H1 (cell line): ENCODE data around the gene SOX15. TPM values are rescaled to one million over a fixed set of nuclear protein-coding genes. Genes with fewer than 3 reads are reported as not detected.

Experiments used
- CTCF ChIA-PET: fragments of 300-600 bp; sonication (Branson Sonifier 250); formaldehyde crosslinking; loops from one replicate; lab custom pipeline; 2021; ENCODE audit not compliant: partially characterized antibody; lab: Charles Lee
- POLR2A ChIA-PET: fragments of 300-600 bp; sonication (Branson Sonifier 250); formaldehyde crosslinking; loops from one replicate; lab custom pipeline; 2021; ENCODE audit warnings: inconsistent platforms; ENCODE audit not compliant: partially characterized antibody; lab: Charles Lee
- DNase-seq, 2 experiments: peaks; one replicate each; pipeline versions ENCODE4 v3.0.0 to v3.0.0-alpha.2; 2010 to 2022; ENCODE audit warnings: low spot score in 2 of 2, low read depth in 1 of 2, mixed read lengths in 1 of 2
- FAIRE-seq: peaks from 2 replicates; lab custom pipeline; 2011; peaks lifted over from hg19 to GRCh38; lab: Jason Lieb, UNC
- H2AFZ ChIP-seq: 2 replicates; pipeline ENCODE4 v1.8.1; 2012; ENCODE audit warnings: low read length, inconsistent platforms
- H2AK5ac ChIP-seq: 2 replicates; pipeline ENCODE4 v1.6.1; 2013; ENCODE audit warnings: low read depth, low read length
- H2BK120ac ChIP-seq: replicated peaks from 2 replicates; pipeline ENCODE3; 2013; ENCODE audit warnings: low read depth, low read length, inconsistent platforms
- H2BK12ac ChIP-seq: 2 replicates; pipeline ENCODE4 v1.6.1; 2013; ENCODE audit warnings: low read depth, low read length
- H2BK15ac ChIP-seq: 2 replicates; pipeline ENCODE4 v1.6.1; 2013; ENCODE audit warnings: low read length
- H2BK20ac ChIP-seq: 2 replicates; pipeline ENCODE4 v1.6.1; 2013; ENCODE audit warnings: low read length
- H2BK5ac ChIP-seq: 2 replicates; pipeline ENCODE4 v1.6.1; 2013; ENCODE audit warnings: low read depth, low read length
- H3K14ac ChIP-seq: 2 replicates; pipeline ENCODE4 v1.6.1; 2013; ENCODE audit warnings: inconsistent platforms; ENCODE audit not compliant: insufficient read length
- H3K18ac ChIP-seq: 2 replicates; pipeline ENCODE4 v1.6.1; 2013; ENCODE audit warnings: low read length; ENCODE audit errors: extremely low read depth
- H3K23ac ChIP-seq: 2 replicates; pipeline ENCODE4 v1.6.1; 2013; ENCODE audit warnings: inconsistent platforms; ENCODE audit not compliant: insufficient read length
- H3K23me2 ChIP-seq: 2 replicates; pipeline ENCODE4 v1.6.1; 2013; ENCODE audit warnings: low read depth, low read length
- H3K27ac ChIP-seq: 2 replicates; pipeline ENCODE4 v1.6.1; 2011; ENCODE audit warnings: low read depth, low read length, inconsistent platforms
- H3K27me3 ChIP-seq, 4 experiments: replicated peaks in 1 of 4; 1 replicate in 1 of 4; 2 replicates in 3 of 4; pipeline versions ENCODE4 v1.6.1 to v1.8.1; 2011 to 2013; ENCODE audit warnings: low read length in 3 of 4, mild to moderate bottlenecking in 3 of 4, inconsistent platforms in 2 of 4, mixed read lengths in 2 of 4, moderate library complexity in 1 of 4; ENCODE audit not compliant: control insufficient read depth in 3 of 4, insufficient read depth in 3 of 4; ENCODE audit errors: extremely low read depth in 1 of 4
- H3K36me3 ChIP-seq, 4 experiments: 2 replicates each; pipeline versions ENCODE4 v1.6.1 to v1.8.1; 2011 to 2013; ENCODE audit warnings: mild to moderate bottlenecking in 4 of 4, low read length in 3 of 4, moderate library complexity in 2 of 4, control low read depth in 1 of 4, inconsistent platforms in 1 of 4; ENCODE audit not compliant: insufficient read depth in 4 of 4, control insufficient read depth in 2 of 4
- H3K4ac ChIP-seq: replicated peaks from 2 replicates; pipeline ENCODE3; 2013; ENCODE audit warnings: low read length, low read depth, mixed read lengths, inconsistent platforms; ENCODE audit not compliant: insufficient read length
- H3K4me1 ChIP-seq, 4 experiments: replicated peaks in 1 of 4; 1 replicate in 1 of 4; 2 replicates in 3 of 4; pipeline versions ENCODE4 v1.6.1 to v1.8.1; 2011 to 2013; ENCODE audit warnings: low read length in 3 of 4, inconsistent platforms in 2 of 4, mixed read lengths in 1 of 4; ENCODE audit not compliant: insufficient read depth in 4 of 4, control insufficient read depth in 3 of 4
- H3K4me2 ChIP-seq, 2 experiments: 2 replicates each; pipeline versions ENCODE4 v1.6.1 to v1.8.1; 2011 to 2013; ENCODE audit warnings: low read depth in 2 of 2, low read length in 2 of 2, control low read depth in 1 of 2, inconsistent platforms in 1 of 2, mild to moderate bottlenecking in 1 of 2; ENCODE audit not compliant: insufficient read depth in 1 of 2
- H3K4me3 ChIP-seq, 4 experiments: fragments of 200-600, 300-600 bp in 1 of 4; sonication (generic), shearing (Covaris generic), sonication (Bioruptor Twin) in 1 of 4; 2 replicates each; pipeline versions ENCODE4 v1.5.1 to v1.8.1; 2011 to 2016; ENCODE audit warnings: low read length in 4 of 4, low read depth in 3 of 4, control low read depth in 2 of 4, inconsistent platforms in 2 of 4, mild to moderate bottlenecking in 2 of 4, mixed read lengths in 1 of 4, moderate library complexity in 1 of 4; ENCODE audit not compliant: insufficient read depth in 2 of 4; ENCODE audit errors: extremely low read depth in 1 of 4
- H3K56ac ChIP-seq: replicated peaks from 2 replicates; pipeline ENCODE3; 2013; ENCODE audit warnings: low read depth, mild to moderate bottlenecking, mixed read lengths, low read length, inconsistent platforms; ENCODE audit not compliant: insufficient read length
- H3K79me1 ChIP-seq: 2 replicates; pipeline ENCODE4 v1.6.1; 2013; ENCODE audit warnings: low read depth, low read length, control low read depth
- H3K79me2 ChIP-seq, 2 experiments: 2 replicates each; pipeline versions ENCODE4 v1.6.1 to v1.8.1; 2012 to 2013; ENCODE audit warnings: low read length in 2 of 2, mild to moderate bottlenecking in 2 of 2, inconsistent platforms in 1 of 2; ENCODE audit not compliant: insufficient read depth in 2 of 2, control insufficient read depth in 1 of 2
- H3K9ac ChIP-seq, 4 experiments: replicated peaks in 1 of 4; 1 replicate in 1 of 4; 2 replicates in 3 of 4; pipeline versions ENCODE4 v1.6.1 to v1.8.1; 2011 to 2013; ENCODE audit warnings: low read depth in 3 of 4, low read length in 3 of 4, control low read depth in 2 of 4, mild to moderate bottlenecking in 2 of 4, moderate library complexity in 2 of 4, inconsistent platforms in 1 of 4; ENCODE audit errors: extremely low read depth in 1 of 4
- H3K9me3 ChIP-seq, 2 experiments: 2 replicates each; pipeline versions ENCODE4 v1.6.1 to v1.8.1; 2012 to 2013; ENCODE audit warnings: mild to moderate bottlenecking in 2 of 2, moderate library complexity in 2 of 2, control low read depth in 1 of 2, inconsistent platforms in 1 of 2, low read depth in 1 of 2, low read length in 1 of 2, mixed read lengths in 1 of 2; ENCODE audit not compliant: insufficient read depth in 2 of 2
- H4K20me1 ChIP-seq, 2 experiments: replicated peaks in 1 of 2; 2 replicates each; pipeline versions ENCODE3 to v1.8.1; 2011 to 2013; ENCODE audit warnings: inconsistent platforms in 2 of 2, low read length in 2 of 2, mild to moderate bottlenecking in 1 of 2; ENCODE audit not compliant: insufficient read depth in 2 of 2, control insufficient read depth in 1 of 2
- H4K5ac ChIP-seq: 2 replicates; pipeline ENCODE4 v1.6.1; 2013; ENCODE audit warnings: low read length, low read depth, mixed read lengths, inconsistent platforms; ENCODE audit not compliant: insufficient read length
- H4K8ac ChIP-seq: 2 replicates; pipeline ENCODE4 v1.8.0; 2013; ENCODE audit warnings: mild to moderate bottlenecking, moderate library complexity, low read length, inconsistent platforms; ENCODE audit not compliant: insufficient read depth; ENCODE audit errors: extremely low read depth
- H4K91ac ChIP-seq: replicated peaks from 2 replicates; pipeline ENCODE3; 2013; ENCODE audit warnings: low read length, mixed read lengths, inconsistent platforms; ENCODE audit not compliant: insufficient read length
- GTF2F1 ChIP-seq: IDR thresholded peaks from 2 replicates; pipeline ENCODE4 v1.6.1; 2012; ENCODE audit warnings: low read depth, low read length, improper control_type of control experiment, borderline replicate concordance
- JUN ChIP-seq: IDR thresholded peaks from 2 replicates; pipeline ENCODE4 v1.6.1; 2011; ENCODE audit warnings: low read depth, mild to moderate bottlenecking, improper control_type of control experiment, low read length
- JUND ChIP-seq: IDR thresholded peaks from 2 replicates; pipeline ENCODE4 v1.6.1; 2011; ENCODE audit warnings: mild to moderate bottlenecking, improper control_type of control experiment, low read length
- MAFK ChIP-seq: IDR thresholded peaks from 2 replicates; pipeline ENCODE4 v1.6.1; 2012; ENCODE audit warnings: low read depth, mild to moderate bottlenecking, improper control_type of control experiment, low read length
- POLR2A ChIP-seq, 2 experiments: IDR thresholded peaks; 1 replicate in 1 of 2; 2 replicates in 1 of 2; pipeline ENCODE4 v1.6.1; 2011; ENCODE audit warnings: low read depth in 2 of 2, low read length in 2 of 2, mild to moderate bottlenecking in 2 of 2; ENCODE audit errors: control extremely low read depth in 1 of 2
- RAD21 ChIP-seq, 2 experiments: IDR thresholded peaks in 1 of 2; conservative IDR thresholded peaks in 1 of 2; 2 replicates each; pipeline ENCODE4 v1.6.1; 2011; ENCODE audit warnings: low read depth in 2 of 2, low read length in 2 of 2, improper control_type of control experiment in 1 of 2, inconsistent platforms in 1 of 2, mild to moderate bottlenecking in 1 of 2, moderate library complexity in 1 of 2
- SIN3A ChIP-seq, 2 experiments: IDR thresholded peaks in 1 of 2; conservative IDR thresholded peaks in 1 of 2; 2 replicates each; pipeline ENCODE4 v1.6.1; 2011 to 2012; ENCODE audit warnings: low read length in 2 of 2, improper control_type of control experiment in 1 of 2, low read depth in 1 of 2, mild to moderate bottlenecking in 1 of 2
- SIRT6 ChIP-seq: IDR thresholded peaks from one replicate; pipeline ENCODE4 v1.7.1; 2012; ENCODE audit warnings: low read length, inconsistent platforms
- SP4 ChIP-seq: IDR thresholded peaks from 2 replicates; pipeline ENCODE4 v1.6.1; 2012; ENCODE audit warnings: low read length, inconsistent platforms
- TBP ChIP-seq: IDR thresholded peaks from 2 replicates; pipeline ENCODE4 v1.6.1; 2011; ENCODE audit warnings: low read depth, low read length, improper control_type of control experiment
- WGBS, 2 experiments: shearing (Covaris generic) in 1 of 2; methylation state at CpG; one replicate each; pipeline versions ENCODE4 v1.1.6 to v1.1.7; 2013 to 2015; ENCODE audit warnings: low lambda C conversion rate in 2 of 2, mixed read lengths in 2 of 2, inconsistent platforms in 1 of 2, low coverage in 1 of 2, missing lambda C conversion rate in 1 of 2; ENCODE audit not compliant: insufficient replicate concordance in 2 of 2, insufficient coverage in 1 of 2, insufficient read length in 1 of 2; ENCODE audit errors: extremely low coverage in 1 of 2, missing lambda C conversion rate in 1 of 2; 5-methylcytosine and 5-hydroxymethylcytosine counted together
- polyA plus RNA-seq, 7 experiments: library from polyadenylated mRNA; depleted of rRNA in 3 of 7; stranded (reverse) in 5 of 7; unstranded in 2 of 7; fragments of >200 nt in 5 of 7; fragments of 200-250 nt in 2 of 7; gene quantifications; 1 replicate in 5 of 7; 2 replicates in 1 of 7; 4 replicates in 1 of 7; pipeline versions ENCODE4 v1.2.1 to v1.2.3, GENCODE V29; 2011 to 2013; ENCODE audit warnings: missing spikeins in 2 of 7, mixed read lengths in 2 of 7
- total RNA-seq: library from RNA; stranded (reverse); fragmentation: NEBNext Ultra II Directional; extraction: Animal tissue kit (Norgen Biotek cat#: 25700); gene quantifications from 2 replicates; pipeline ENCODE4 v1.2.1, GENCODE V29; 2021
- TF ChIP-seq, protein P1 (sequence below): IDR thresholded peaks from 2 replicates; pipeline ENCODE4 v1.6.1; 2012; ENCODE audit warnings: inconsistent platforms

The SOX15 gene
- total and polyA plus RNA-seq, 2 of the 8 experiments (the other 6 are each of a cell fraction or from before 2014, with no cell fraction given), result 14.3 to 26.8 TPM

DNA sequence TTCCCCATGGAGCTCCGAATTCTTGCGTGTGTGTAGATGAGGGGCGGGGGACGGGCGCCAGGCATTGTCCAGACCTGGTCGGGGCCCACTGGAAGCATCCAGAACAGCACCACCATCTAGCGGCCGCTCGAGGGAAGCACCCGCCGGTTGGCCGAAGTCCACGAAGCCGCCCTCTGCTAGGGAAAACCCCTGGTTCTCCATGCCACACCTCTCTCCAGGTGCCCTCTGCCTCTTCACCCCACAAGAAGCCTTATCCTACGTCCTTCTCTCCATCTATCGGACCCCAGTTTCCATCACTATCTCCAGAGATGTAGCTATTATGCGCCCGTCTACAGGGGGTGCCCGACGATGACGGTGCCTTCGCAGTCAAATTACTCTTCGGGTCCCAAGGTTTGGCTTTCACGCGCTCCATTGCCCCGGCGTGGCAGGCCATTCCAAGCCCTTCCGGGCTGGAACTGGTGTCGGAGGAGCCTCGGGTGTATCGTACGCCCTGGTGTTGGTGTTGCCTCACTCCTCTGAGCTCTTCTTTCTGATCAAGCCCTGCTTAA is 28.8 kb downstream of the SOX15 start:
- Histone ChIP-seq H2BK15ac (no peak overlapping the region), H3K4me2 (peak overlapping the region; percentile 49 to 96), H2AFZ (no peak overlapping the region), H3K18ac (no peak overlapping the region; the same call in 1 of the 2 replicates), H3K4me3 (peak overlapping the region; percentile 69 to 96 (median 78)), H4K20me1 (peaks cover 0 to 1% of the 10 kb centered on the region in 2 experiments), H2BK12ac (0 out of 2 replicates have a peak overlapping the region, but pooled peaks have one; percentile 27), H3K9ac (peak overlapping the region; percentile 22 to 76 (median 66); a peak in 6 of 7 replicates), H4K91ac (peak overlapping the region; percentile 61), H4K8ac (no peak overlapping the region), H2BK20ac (no peak overlapping the region), H3K27ac (peak overlapping the region; percentile 37; the same call in 1 of the 2 replicates), H3K14ac (no peak overlapping the region), H2BK120ac (no peak overlapping the region), H3K36me3 (peaks cover 22 to 28% (median 23%) of the 10 kb centered on the region in 4 experiments), H3K4ac (no peak overlapping the region), H4K5ac (peak overlapping the region; percentile 61), H3K79me1 (peaks cover 9% of the 10 kb centered on the region), H3K79me2 (peaks cover 4 to 26% of the 10 kb centered on the region in 2 experiments; a peak in 3 of 4 replicates), H3K27me3 (no peaks in the 10 kb centered on the region), H3K23me2 (peaks cover 6% of the 10 kb centered on the region; the same call in 1 of the 2 replicates), H3K4me1 (peaks cover 11 to 40% (median 24%) of the 10 kb centered on the region in 4 experiments), H3K56ac (peak overlapping the region; percentile 62), H3K9me3 (no peaks in the 10 kb centered on the region), H2BK5ac (peak overlapping the region; percentile 2; the same call in 1 of the 2 replicates), H2AK5ac (no peak overlapping the region), H3K23ac (no peak overlapping the region)
- POLR2A ChIA-PET, result interaction anchor here (0.7 to 37.5 kb wide), 25 partner anchors 9 to 301 kb away, joined by 3 to 1144 read pairs (median 5); partner anchors contain the start of genes CD68, GPS2, MPDU1 and POLR2A
- CTCF ChIA-PET, result interaction anchor here (0.8 to 12.7 kb wide), 74 partner anchors 9 to 515 kb away, joined by 3 to 251 read pairs (median 6); partner anchors contain the start of genes CHRNB1, MPDU1, NEURL4 and SAT2
- peak in 1 of 2 experiments; percentile 92 for DNase-seq
- 1% methylated on average over 30 of the region's 32 CpGs; no CpG with 5 or more reads in 1 of the 2 experiments for WGBS, 2 experiments
- FAIRE-seq, result peak; percentile 52
- TF ChIP-seq, protein P1, sequence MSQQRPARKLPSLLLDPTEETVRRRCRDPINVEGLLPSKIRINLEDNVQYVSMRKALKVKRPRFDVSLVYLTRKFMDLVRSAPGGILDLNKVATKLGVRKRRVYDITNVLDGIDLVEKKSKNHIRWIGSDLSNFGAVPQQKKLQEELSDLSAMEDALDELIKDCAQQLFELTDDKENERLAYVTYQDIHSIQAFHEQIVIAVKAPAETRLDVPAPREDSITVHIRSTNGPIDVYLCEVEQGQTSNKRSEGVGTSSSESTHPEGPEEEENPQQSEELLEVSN, result no peak
- TF ChIP-seq MAFK, result no peak
- TF ChIP-seq JUN, result no peak
- peak; percentile 83 to 88 for TF ChIP-seq RAD21 (IDR thresholded peaks at IDR 0.05 in 1 of 2, conservative IDR thresholded peaks at IDR 0.05 in 1 of 2; ENCODE audit: low read depth in 2 of 2, low read length in 2 of 2)
- TF ChIP-seq SIN3A (conservative IDR thresholded peaks at IDR 0.05 in 1 of 2, IDR thresholded peaks at IDR 0.05 in 1 of 2; ENCODE audit: low read depth in 1 of 2, low read length in 2 of 2), result peak in 1 of 2 experiments; percentile 61; a peak in 2 of 4 replicates
- TF ChIP-seq TBP, result no peak; the same call in 1 of the 2 replicates
- no peak for TF ChIP-seq SP4
- 0 out of 3 replicates have a peak, but pooled peaks of 1 of the 2 experiments have one; percentile 3 for TF ChIP-seq POLR2A (IDR thresholded peaks at IDR 0.05; ENCODE audit: control extremely low read depth in 1 of 2, low read depth in 2 of 2, low read length in 2 of 2)
- no peak for TF ChIP-seq SIRT6
- TF ChIP-seq JUND, result no peak
- TF ChIP-seq GTF2F1, result no peak
